Measurements from ENCODE around the gene ANGPTL2.

Gene ANGPTL2

DNA sequence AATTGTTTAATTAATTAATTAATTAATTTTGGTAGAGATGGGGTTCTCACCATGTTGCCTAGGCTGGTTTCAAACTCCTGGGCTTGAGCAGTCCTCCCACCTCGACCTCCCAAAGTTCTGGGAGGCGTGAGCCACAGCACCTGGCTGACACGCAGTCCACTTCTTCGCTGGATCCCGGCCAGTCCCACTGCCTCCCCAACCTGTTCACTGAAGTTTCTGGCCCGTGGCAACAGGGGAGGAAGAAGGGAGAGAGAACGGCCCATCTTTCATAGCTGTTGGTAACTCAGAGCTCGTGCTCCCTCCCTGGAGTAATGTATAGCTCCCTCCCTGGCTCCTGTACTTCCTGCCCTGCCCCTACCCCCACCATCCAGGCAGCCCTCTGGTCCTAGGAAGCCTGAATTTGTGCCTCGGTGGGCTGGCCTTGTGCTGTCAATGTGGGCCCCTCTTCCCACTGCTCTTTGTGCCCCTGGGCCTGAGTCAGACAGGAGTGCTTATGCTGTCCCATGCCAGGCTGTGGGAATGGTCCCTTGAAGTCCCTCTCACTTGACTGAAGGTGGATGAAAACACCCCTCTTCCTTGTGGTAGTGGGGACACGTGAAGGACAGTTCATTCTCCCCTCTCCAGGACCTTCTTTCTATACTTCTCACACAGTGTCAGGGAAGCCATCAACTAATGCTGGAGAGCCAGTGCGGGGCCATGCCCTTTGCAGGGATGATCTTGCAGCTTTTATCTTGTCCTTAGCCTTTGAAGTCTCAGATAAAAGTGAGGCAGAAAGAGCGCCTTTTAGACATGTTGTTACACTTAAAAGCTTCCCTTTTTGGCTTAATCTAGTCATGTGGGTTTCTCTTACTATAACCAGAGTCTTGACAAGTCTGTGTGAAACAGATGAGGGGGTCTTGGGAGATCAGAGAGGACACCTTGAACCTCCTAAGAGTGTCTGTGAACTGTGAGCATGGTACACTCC lies 38.1 kb downstream of the ANGPTL2 start:
- TF ChIP-seq, protein P1, sequence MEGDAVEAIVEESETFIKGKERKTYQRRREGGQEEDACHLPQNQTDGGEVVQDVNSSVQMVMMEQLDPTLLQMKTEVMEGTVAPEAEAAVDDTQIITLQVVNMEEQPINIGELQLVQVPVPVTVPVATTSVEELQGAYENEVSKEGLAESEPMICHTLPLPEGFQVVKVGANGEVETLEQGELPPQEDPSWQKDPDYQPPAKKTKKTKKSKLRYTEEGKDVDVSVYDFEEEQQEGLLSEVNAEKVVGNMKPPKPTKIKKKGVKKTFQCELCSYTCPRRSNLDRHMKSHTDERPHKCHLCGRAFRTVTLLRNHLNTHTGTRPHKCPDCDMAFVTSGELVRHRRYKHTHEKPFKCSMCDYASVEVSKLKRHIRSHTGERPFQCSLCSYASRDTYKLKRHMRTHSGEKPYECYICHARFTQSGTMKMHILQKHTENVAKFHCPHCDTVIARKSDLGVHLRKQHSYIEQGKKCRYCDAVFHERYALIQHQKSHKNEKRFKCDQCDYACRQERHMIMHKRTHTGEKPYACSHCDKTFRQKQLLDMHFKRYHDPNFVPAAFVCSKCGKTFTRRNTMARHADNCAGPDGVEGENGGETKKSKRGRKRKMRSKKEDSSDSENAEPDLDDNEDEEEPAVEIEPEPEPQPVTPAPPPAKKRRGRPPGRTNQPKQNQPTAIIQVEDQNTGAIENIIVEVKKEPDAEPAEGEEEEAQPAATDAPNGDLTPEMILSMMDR (IDR thresholded peaks at IDR 0.05; ENCODE audit: low read length, missing control alignments) = no peak
- DNase-seq (ENCODE audit: low read depth) = no peak
- H3K4me3 ChIP-seq (replicated peaks; ENCODE audit: low read depth, low read length) = no peak overlapping the region

DNA sequence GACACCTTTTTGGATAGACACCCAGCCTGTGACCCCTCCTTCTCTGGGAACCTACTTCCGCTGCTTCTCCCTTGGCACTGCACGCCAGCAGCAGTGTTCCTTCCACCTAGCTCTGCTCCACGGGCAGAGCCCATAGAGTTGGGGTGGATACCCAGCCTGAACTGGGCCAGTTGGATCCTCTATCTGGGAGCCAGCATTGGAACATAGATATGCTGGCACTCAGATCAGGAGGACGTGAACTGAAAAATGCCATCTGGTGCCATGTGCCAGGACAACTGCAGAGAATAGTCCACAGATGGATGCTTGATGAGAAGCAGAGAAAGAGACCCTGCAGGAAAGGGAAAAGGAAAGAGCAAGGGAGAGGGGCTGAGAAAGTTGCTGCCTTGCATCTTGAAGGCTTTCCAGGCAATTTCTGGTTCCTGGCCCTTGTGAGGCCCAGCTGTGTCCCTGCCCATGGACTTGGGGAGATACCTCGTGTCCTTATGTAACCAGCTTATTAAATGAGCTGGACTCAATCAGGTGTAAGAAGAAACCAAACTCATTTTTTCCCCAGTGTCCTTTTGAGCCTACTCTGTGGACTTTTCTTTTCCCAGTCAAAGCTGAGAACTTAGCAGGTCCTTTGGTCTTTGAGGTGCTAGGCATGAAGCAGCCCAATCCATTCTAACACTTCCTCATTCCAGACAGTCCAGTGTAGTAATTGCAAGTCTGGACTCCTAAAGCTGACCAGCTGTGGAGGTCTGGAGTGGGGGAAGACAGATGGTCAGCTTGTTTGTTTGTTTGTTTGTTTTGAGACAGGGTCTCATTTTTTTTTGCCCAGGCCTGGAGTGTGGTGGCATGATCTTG lies 39.1 kb downstream of the ANGPTL2 start:
- TF ChIP-seq, protein P1 (IDR thresholded peaks at IDR 0.05; ENCODE audit: low read length, missing control alignments) = no peak
- no peak for DNase-seq (ENCODE audit: low read depth)

DNA sequence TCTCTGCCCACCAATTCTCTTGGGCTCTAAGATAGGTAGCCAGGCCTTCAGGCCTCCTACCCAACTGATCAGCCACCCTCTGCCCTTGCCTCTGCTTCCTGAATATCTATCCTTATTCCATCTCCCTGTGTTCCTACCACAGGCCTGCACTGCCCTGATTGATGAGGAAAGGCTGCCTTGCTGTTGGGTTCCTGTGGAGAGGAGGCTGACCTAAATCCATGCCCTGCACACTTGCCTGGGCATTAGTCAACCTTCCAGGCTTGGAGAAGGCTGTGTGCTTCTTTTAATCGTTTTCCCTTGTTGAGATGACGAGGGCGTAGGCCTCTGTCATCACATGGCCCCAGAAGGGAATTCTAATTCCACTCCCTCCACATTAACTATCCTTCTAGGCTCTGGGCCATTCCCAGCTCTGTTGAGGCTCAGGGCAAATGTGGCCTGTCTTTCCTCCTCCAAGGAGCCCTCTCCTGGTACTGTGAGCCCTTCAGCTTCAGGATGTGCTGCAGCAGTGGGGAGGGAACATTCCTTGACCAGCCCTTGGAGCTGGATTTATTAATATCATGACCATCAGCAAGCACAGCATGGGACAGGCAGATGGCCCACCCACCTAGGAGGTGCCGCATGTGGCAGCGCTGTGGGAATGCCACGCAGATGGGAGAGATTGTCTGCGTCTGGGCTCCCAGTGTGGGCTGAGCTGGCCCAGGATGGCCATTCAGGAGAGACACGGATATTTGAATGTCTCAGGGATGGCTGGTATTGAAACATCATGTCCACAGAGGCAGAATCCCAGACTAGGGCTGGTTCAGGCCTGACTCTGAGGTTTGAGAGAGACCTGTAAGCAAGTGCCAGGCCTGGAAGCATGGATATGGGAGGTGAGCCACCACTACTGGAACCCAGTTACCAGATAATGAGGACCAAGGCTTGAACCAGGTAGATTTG lies 40.9 kb downstream of the ANGPTL2 start:
- TF ChIP-seq, protein P1 (IDR thresholded peaks at IDR 0.05; ENCODE audit: low read length, missing control alignments) = no peak
- no peak for DNase-seq (ENCODE audit: low read depth)
- H3K4me3 ChIP-seq (replicated peaks; ENCODE audit: low read depth, low read length) = no peak overlapping the region

More for the DNA sequence above, 39.1 kb downstream of the ANGPTL2 start:
- no peak overlapping the region for H3K4me3 ChIP-seq (replicated peaks; ENCODE audit: low read depth, low read length)

DNA sequence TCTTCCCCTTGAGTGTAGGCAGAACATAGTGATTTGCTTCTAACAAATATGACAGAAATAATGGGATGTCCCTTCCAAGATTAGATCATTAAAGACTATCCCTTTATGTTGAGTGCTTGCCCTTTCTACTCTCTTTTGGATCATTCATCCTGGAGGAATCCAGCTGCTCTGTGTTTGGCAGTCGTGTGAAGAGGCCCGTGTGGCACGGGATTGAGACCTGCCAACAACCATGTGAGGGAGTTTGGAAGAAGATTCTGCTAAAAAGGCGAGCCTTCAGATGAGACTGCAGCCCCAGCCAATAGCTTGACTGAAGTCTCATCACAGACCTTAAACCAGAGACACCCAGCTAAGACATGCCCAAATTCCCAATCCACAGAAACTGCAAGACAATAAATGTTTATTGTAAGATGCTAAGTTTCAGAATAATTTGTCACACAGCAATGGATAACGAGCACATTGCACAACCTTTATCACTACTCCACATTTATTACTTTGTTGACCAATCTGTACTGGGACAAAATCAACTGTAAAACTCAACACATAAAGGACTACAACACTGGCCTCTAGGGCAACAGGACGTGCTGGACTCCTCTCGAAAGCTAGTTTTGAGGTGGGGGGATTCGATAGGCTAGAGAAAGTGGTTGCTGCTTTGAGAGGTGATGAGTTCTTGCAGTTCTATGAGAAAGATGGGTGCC lies 42.8 kb downstream of the ANGPTL2 start:
- DNase-seq (ENCODE audit: low read depth) = no peak
- TF ChIP-seq, protein P1 (IDR thresholded peaks at IDR 0.05; ENCODE audit: low read length, missing control alignments) = no peak
- no peak overlapping the region for H3K4me3 ChIP-seq (replicated peaks; ENCODE audit: low read depth, low read length)

DNA sequence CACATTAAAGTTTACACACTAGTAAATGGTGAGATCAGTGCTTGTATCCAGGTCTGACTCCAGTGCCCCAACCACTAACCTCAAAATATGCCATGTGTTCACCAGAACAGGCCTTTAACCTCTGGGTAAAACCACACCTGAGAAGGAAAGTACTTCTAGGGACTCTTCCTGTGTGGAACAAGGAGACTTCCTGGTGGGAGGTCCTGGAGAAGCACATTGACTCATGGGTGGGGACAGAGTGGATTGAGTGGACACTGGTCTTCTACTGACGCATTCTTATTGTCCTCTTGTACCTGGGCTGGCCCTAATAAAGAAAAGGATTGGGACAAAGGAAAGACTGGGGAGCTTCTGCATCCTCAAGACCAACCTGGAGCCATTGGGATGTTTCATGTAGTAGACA lies 43.4 kb downstream of the ANGPTL2 start:
- DNase-seq (ENCODE audit: low read depth) = no peak
- TF ChIP-seq, protein P1 (IDR thresholded peaks at IDR 0.05; ENCODE audit: low read length, missing control alignments) = no peak
- no peak overlapping the region for H3K4me3 ChIP-seq (replicated peaks; ENCODE audit: low read depth, low read length)

DNA sequence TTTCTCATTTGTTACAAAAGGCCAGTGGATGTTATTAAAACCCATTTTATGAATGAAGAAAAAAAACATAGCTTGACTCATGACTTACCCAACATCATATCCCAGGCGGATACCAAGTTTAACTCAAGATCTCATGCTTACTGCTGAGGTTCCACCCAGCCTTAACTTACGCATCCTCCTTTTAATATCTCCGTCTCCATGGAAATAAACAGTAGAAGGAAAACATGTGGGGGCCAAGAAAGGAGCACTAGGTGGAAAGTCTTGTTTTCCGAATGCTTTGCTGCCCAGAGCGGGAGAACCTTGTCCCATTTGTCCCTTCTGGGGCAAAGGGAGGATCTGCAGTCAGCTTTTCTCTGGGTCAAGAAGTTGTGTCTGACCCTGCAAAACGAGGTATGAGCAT lies 44.1 kb downstream of the ANGPTL2 start:
- TF ChIP-seq, protein P1 (IDR thresholded peaks at IDR 0.05; ENCODE audit: low read length, missing control alignments) = no peak
- DNase-seq (ENCODE audit: low read depth) = no peak
- no peak overlapping the region for H3K4me3 ChIP-seq (replicated peaks; ENCODE audit: low read depth, low read length)

All from fibroblast of pulmonary artery (primary cell).